H9 (cell line): ENCODE data around the gene RMC1. TPM values are rescaled to one million over a fixed set of nuclear protein-coding genes. Genes with fewer than 3 reads are reported as not detected.

ENCODE experiments used
- DNase-seq: peaks from one replicate; pipeline ENCODE4 v3.0.0-alpha.2; 2017
- H2AFZ ChIP-seq: one replicate; pipeline ENCODE4 v1.6.1; 2013; ENCODE audit warnings: mild to moderate bottlenecking, low read length, control low read depth, moderate library complexity
- H2AK5ac ChIP-seq: 2 replicates; pipeline ENCODE4 v1.6.1; 2013; ENCODE audit warnings: low read length, control low read depth, mixed read lengths; ENCODE audit not compliant: insufficient read length
- H2BK120ac ChIP-seq: one replicate; pipeline ENCODE4 v1.6.1; 2013; ENCODE audit warnings: low read depth, mild to moderate bottlenecking, low read length, control low read depth, inconsistent platforms; ENCODE audit not compliant: poor library complexity, severe bottlenecking
- H2BK12ac ChIP-seq: 2 replicates; pipeline ENCODE4 v1.6.1; 2013; ENCODE audit warnings: low read length, control low read depth, mixed read lengths, low read depth; ENCODE audit not compliant: insufficient read length
- H2BK15ac ChIP-seq: 2 replicates; pipeline ENCODE4 v1.6.1; 2013; ENCODE audit warnings: low read depth, low read length, control low read depth
- H2BK20ac ChIP-seq: one replicate; pipeline ENCODE4 v1.6.1; 2013; ENCODE audit warnings: low read depth, mild to moderate bottlenecking, low read length, control low read depth, inconsistent platforms; ENCODE audit not compliant: poor library complexity, severe bottlenecking
- H2BK5ac ChIP-seq: 2 replicates; pipeline ENCODE4 v1.6.1; 2013; ENCODE audit warnings: low read length, control low read depth, mixed read lengths; ENCODE audit not compliant: insufficient read length
- H3K14ac ChIP-seq: 2 replicates; pipeline ENCODE4 v1.6.1; 2013; ENCODE audit warnings: low read length, control low read depth; ENCODE audit not compliant: insufficient read depth
- H3K18ac ChIP-seq: 2 replicates; pipeline ENCODE4 v1.6.1; 2013; ENCODE audit warnings: low read depth, mild to moderate bottlenecking, mixed read lengths, low read length, control low read depth; ENCODE audit not compliant: insufficient read length
- H3K23ac ChIP-seq: 2 replicates; pipeline ENCODE4 v1.6.1; 2013; ENCODE audit warnings: low read length, control low read depth, mixed read lengths, low read depth; ENCODE audit not compliant: insufficient read length
- H3K23me2 ChIP-seq: 2 replicates; pipeline ENCODE4 v1.6.1; 2013; ENCODE audit warnings: low read depth, mild to moderate bottlenecking, mixed read lengths, low read length, control low read depth; ENCODE audit not compliant: insufficient read length, poor library complexity, severe bottlenecking
- H3K27ac ChIP-seq: 2 replicates; pipeline ENCODE4 v1.5.1; 2013; ENCODE audit warnings: low read length, control low read depth, mixed read lengths, low read depth; ENCODE audit not compliant: insufficient read length
- H3K27me3 ChIP-seq: 2 replicates; pipeline ENCODE4 v1.6.1; 2013; ENCODE audit warnings: low read length, control low read depth, inconsistent platforms; ENCODE audit not compliant: insufficient read depth
- H3K4ac ChIP-seq: 2 replicates; pipeline ENCODE4 v1.6.1; 2013; ENCODE audit warnings: low read depth, mild to moderate bottlenecking, control low read depth, inconsistent platforms, low read length, moderate library complexity
- H3K4me1 ChIP-seq: 2 replicates; pipeline ENCODE4 v1.6.1; 2013; ENCODE audit warnings: low read length, control low read depth, inconsistent platforms; ENCODE audit not compliant: insufficient read depth
- H3K4me2 ChIP-seq: 2 replicates; pipeline ENCODE4 v1.6.1; 2013; ENCODE audit warnings: low read length, control low read depth, mixed read lengths; ENCODE audit not compliant: insufficient read length, insufficient read depth
- H3K56ac ChIP-seq: 2 replicates; pipeline ENCODE4 v1.6.1; 2013; ENCODE audit warnings: low read depth, mild to moderate bottlenecking, mixed read lengths, low read length, control low read depth; ENCODE audit not compliant: insufficient read length
- H3K79me1 ChIP-seq: 2 replicates; pipeline ENCODE4 v1.6.1; 2013; ENCODE audit warnings: low read depth, mild to moderate bottlenecking, moderate library complexity, low read length, control low read depth, inconsistent platforms; ENCODE audit not compliant: insufficient read depth, poor library complexity, severe bottlenecking
- H3K79me2 ChIP-seq: 2 replicates; pipeline ENCODE4 v1.6.1; 2013; ENCODE audit warnings: low read length, control low read depth, inconsistent platforms; ENCODE audit not compliant: insufficient read depth
- H3K9ac ChIP-seq: 2 replicates; pipeline ENCODE4 v1.6.1; 2013; ENCODE audit warnings: low read length, control low read depth, mixed read lengths; ENCODE audit not compliant: insufficient read length; ENCODE audit errors: extremely low read depth
- H3K9me3 ChIP-seq: one replicate; pipeline ENCODE4 v1.6.1; 2013; ENCODE audit warnings: low read depth, low read length, inconsistent platforms; ENCODE audit not compliant: control insufficient read depth
- H3T11ph ChIP-seq: one replicate; pipeline ENCODE4 v1.6.1; 2013; ENCODE audit warnings: mild to moderate bottlenecking, low read length, control low read depth, inconsistent platforms
- H4K20me1 ChIP-seq: one replicate; pipeline ENCODE4 v1.6.1; 2013; ENCODE audit not compliant: control insufficient read depth, insufficient read length, insufficient read depth
- H4K5ac ChIP-seq: 2 replicates; pipeline ENCODE4 v1.6.1; 2013; ENCODE audit warnings: low read depth, mild to moderate bottlenecking, mixed read lengths, low read length, control low read depth; ENCODE audit not compliant: insufficient read length
- H4K8ac ChIP-seq: replicated peaks from 2 replicates; pipeline ENCODE4 v1.6.1; 2013; ENCODE audit warnings: low read length, control low read depth, mixed read lengths, low read depth; ENCODE audit not compliant: insufficient read length
- H4K91ac ChIP-seq: 2 replicates; pipeline ENCODE4 v1.6.1; 2013; ENCODE audit warnings: low read depth, mild to moderate bottlenecking, moderate library complexity, mixed read lengths, low read length, control low read depth; ENCODE audit not compliant: insufficient read length
- H3K27ac Mint-ChIP-seq, 3 experiments: 2 replicates in 2 of 3; 3 replicates in 1 of 3; pipeline ENCODE4 v1.8.0; 2020 to 2021; ENCODE audit warnings: mixed read lengths in 3 of 3, mild to moderate bottlenecking in 1 of 3, moderate library complexity in 1 of 3
- H3K27me3 Mint-ChIP-seq: 2 replicates; pipeline ENCODE4 v1.8.0; 2021; ENCODE audit warnings: low read depth, mild to moderate bottlenecking, moderate library complexity, mixed read lengths
- H3K36me3 Mint-ChIP-seq, 3 experiments: 2 replicates in 2 of 3; 3 replicates in 1 of 3; pipeline ENCODE4 v1.8.0; 2020 to 2021; ENCODE audit warnings: low read depth in 3 of 3, mixed read lengths in 3 of 3; ENCODE audit not compliant: insufficient read depth in 1 of 3
- H3K4me1 Mint-ChIP-seq, 2 experiments: 2 replicates each; pipeline ENCODE4 v1.8.0; 2020; ENCODE audit warnings: mixed read lengths in 2 of 2
- H3K4me3 Mint-ChIP-seq, 2 experiments: 2 replicates in 1 of 2; 3 replicates in 1 of 2; pipeline ENCODE4 v1.8.0; 2020 to 2021; ENCODE audit warnings: mild to moderate bottlenecking in 2 of 2, mixed read lengths in 2 of 2, moderate library complexity in 1 of 2
- H3K9me3 Mint-ChIP-seq, 2 experiments: 2 replicates in 1 of 2; 3 replicates in 1 of 2; pipeline ENCODE4 v1.8.0; 2020; ENCODE audit warnings: mild to moderate bottlenecking in 2 of 2, mixed read lengths in 2 of 2, moderate library complexity in 1 of 2
- WGBS: extraction: QIAGEN DNeasy Blood & Tissue Kit; methylation state at CpG from one replicate; pipeline ENCODE4 v1.1.7; 2013; ENCODE audit warnings: missing lambda C conversion rate, low lambda C conversion rate, mixed read lengths; ENCODE audit not compliant: insufficient read length; ENCODE audit errors: extremely low coverage; 5-methylcytosine and 5-hydroxymethylcytosine counted together
- total RNA-seq: library from RNA; stranded (reverse); gene quantifications from 2 replicates; pipeline ENCODE4 v1.2.1, GENCODE V29; 2021
- TF ChIP-seq, protein P1 (sequence below): fragments of 200-600 bp; sonication (generic); conservative IDR thresholded peaks from 3 replicates; pipeline ENCODE4 v1.8.0; 2021; ENCODE audit warnings: antibody characterized with exemption, mild to moderate bottlenecking

RMC1 gene
- total RNA-seq, 1 experiment from 2014 or later, result 21.3 TPM

DNA sequence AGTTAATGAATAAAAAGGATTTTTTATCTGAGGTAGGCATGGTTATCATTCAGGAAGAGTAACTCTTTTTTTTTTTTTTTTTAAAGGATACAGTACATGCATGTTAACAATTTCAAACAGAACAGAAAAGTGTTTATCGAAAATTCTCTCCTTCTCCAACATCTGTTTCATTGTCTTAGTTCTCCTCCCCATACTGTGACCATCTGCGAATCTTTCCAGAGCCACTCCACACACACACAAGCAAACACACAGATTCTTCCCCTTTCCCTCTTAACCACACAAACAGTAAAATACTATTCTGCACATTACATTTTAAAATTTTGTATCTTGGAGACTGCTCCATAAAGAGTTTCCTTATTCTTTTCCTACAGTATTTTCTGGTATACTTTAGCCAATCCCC is 45.0 kb downstream of the RMC1 start:
- Histone ChIP-seq H3K23me2 (no peaks in the 10 kb centered on the region), H4K91ac (no peak overlapping the region), H3K9me3 (no peaks in the 10 kb centered on the region), H4K20me1 (no peaks in the 10 kb centered on the region), H3K14ac (no peak overlapping the region), H4K8ac (no peak overlapping the region), H3K4ac (no peak overlapping the region), H2BK12ac (no peak overlapping the region), H3K23ac (no peak overlapping the region), H2BK20ac (no peak overlapping the region), H3K4me2 (no peak overlapping the region), H3K4me1 (no peaks in the 10 kb centered on the region), H2AFZ (no peak overlapping the region), H2AK5ac (no peak overlapping the region), H3K79me2 (no peaks in the 10 kb centered on the region), H2BK120ac (no peak overlapping the region), H3K27me3 (no peaks in the 10 kb centered on the region), H2BK5ac (no peak overlapping the region), H3K79me1 (no peaks in the 10 kb centered on the region), H3K27ac (no peak overlapping the region), H3K18ac (no peak overlapping the region), H3K56ac (no peak overlapping the region), H3T11ph (no peak overlapping the region), H4K5ac (no peak overlapping the region), H2BK15ac (no peak overlapping the region), H3K9ac (no peak overlapping the region)
- no peak overlapping the region for H3K27ac Mint-ChIP-seq
- DNase-seq, result no peak
- H3K9me3 Mint-ChIP-seq, result no peaks in the 10 kb centered on the region
- H3K4me1 Mint-ChIP-seq, result no peaks in the 10 kb centered on the region
- no peak overlapping the region for H3K4me3 Mint-ChIP-seq
- peaks cover 27 to 80% (median 54%) of the 10 kb centered on the region in 3 experiments for H3K36me3 Mint-ChIP-seq
- TF ChIP-seq, protein P1, sequence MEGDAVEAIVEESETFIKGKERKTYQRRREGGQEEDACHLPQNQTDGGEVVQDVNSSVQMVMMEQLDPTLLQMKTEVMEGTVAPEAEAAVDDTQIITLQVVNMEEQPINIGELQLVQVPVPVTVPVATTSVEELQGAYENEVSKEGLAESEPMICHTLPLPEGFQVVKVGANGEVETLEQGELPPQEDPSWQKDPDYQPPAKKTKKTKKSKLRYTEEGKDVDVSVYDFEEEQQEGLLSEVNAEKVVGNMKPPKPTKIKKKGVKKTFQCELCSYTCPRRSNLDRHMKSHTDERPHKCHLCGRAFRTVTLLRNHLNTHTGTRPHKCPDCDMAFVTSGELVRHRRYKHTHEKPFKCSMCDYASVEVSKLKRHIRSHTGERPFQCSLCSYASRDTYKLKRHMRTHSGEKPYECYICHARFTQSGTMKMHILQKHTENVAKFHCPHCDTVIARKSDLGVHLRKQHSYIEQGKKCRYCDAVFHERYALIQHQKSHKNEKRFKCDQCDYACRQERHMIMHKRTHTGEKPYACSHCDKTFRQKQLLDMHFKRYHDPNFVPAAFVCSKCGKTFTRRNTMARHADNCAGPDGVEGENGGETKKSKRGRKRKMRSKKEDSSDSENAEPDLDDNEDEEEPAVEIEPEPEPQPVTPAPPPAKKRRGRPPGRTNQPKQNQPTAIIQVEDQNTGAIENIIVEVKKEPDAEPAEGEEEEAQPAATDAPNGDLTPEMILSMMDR, result no peak
- no peaks in the 10 kb centered on the region for H3K27me3 Mint-ChIP-seq
- WGBS, result no CpG with 5 or more reads among the region's 2 CpGs
